ENCODE data around the gene MAPKAPK3.

Gene MAPKAPK3

DNA sequence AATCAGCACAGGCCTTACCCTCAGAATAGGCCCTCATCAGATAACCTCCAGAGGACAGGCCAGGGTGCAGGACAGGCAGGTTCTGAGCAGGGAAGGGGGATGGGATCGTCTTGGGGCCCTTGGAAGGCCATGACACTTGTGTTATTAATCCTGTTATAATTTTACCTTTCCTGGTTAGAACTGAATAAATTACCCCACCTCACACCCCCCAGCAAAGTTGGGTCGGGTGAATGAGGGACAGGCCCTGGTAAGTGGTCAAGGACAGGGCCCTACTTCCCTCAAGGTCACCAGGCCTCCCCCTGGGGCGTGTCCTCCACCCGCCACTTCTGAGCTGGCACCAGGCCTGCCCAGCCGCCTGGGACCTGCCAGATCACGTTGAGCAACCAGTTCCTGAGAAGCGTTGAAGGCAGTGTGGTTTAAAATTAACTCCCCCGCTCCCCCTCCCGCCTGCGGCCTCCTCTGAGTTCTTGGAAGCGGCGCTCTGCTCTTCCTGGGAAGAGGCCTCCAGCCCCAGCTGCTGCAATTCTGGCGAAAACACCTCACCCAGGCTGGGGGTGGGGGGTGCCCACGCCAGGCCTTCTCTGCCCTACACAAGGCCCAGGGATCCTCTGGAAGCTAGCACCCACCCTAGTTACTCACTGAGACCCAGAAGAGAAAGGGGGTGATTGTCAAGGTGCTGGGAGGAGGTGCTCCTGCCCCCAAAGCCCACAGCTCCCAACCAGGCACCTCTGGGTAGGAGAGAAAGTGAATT is 15.9 kb upstream of the MAPKAPK3 start:
- DNase-seq (ENCODE audit: low spot score), result no peak
- TF ChIP-seq, protein P1, sequence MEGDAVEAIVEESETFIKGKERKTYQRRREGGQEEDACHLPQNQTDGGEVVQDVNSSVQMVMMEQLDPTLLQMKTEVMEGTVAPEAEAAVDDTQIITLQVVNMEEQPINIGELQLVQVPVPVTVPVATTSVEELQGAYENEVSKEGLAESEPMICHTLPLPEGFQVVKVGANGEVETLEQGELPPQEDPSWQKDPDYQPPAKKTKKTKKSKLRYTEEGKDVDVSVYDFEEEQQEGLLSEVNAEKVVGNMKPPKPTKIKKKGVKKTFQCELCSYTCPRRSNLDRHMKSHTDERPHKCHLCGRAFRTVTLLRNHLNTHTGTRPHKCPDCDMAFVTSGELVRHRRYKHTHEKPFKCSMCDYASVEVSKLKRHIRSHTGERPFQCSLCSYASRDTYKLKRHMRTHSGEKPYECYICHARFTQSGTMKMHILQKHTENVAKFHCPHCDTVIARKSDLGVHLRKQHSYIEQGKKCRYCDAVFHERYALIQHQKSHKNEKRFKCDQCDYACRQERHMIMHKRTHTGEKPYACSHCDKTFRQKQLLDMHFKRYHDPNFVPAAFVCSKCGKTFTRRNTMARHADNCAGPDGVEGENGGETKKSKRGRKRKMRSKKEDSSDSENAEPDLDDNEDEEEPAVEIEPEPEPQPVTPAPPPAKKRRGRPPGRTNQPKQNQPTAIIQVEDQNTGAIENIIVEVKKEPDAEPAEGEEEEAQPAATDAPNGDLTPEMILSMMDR (IDR thresholded peaks at IDR 0.05; ENCODE audit: extremely low read depth, missing control alignments), result no peak

DNA sequence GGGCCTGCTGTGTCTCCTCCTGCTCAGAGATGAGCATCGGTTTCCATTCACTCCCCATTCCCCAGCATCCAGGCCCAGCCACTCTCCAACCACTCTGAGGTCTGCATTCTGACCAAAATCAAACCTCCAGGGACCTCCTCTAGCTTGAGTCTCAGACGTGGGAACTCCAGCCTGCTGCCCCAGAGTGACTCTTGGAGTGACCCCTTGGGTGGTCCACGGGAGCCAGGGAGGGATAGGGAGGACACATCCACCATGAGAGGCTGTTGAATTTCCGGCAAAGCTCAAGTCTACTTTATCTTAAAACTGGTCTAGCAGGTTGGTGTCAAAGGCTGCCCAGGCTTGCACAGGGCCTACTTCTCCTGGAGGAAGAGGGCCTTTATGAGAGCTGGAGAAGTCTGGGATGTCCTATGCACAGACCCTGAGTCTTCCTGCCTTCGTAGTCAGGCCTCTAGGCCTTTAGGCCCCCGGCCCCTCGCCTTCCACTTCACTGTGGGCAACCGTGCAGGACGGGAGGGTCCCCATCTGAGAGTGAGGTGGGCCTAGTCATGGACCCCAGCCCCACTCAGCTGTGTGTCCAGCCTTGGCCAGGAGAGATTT is 14.3 kb upstream of the MAPKAPK3 start:
- TF ChIP-seq, protein P1 (IDR thresholded peaks at IDR 0.05; ENCODE audit: extremely low read depth, missing control alignments), result no peak
- DNase-seq (ENCODE audit: low spot score), result no peak

DNA sequence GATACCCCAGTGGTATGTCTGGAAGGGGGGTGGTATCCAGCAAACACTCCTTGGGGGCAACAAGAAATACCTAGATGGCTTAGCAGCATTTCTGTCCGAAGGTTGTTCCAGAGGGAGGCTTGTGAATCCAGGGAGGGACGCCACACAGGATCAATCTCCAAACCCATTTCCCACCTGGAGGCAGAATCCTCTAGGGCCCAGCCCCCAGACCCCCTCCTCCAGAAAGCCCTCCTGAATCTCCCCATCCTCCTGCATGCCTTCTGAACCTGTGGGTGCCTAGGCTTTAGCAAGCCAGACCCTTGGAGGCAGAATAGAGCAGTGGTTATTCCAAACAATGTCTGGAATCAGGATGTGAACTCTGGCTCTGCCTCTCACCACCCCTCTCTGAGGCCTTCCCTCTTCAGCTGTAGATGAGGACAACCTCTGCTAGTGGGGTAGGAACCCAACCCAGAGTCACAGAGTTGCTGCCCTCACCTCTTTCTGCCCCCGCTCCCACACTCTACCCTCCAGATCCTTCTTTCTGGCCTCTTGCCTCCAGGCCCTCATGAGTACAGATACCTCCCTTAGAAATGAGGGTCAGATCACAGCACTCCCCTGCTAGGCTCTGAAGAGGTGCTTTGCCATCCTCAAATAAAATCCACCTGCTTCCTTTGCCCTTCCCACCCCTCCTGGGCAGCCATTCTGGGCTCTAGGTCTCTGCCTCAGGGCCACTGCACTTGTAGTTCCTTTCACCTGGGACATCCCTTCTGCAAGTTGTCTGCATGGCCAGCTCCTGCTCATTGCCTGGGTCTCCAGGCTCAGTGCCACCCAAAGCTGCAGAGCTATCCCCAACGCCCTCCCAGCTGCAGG is 13.5 kb upstream of the MAPKAPK3 start:
- TF ChIP-seq, protein P1 (IDR thresholded peaks at IDR 0.05; ENCODE audit: extremely low read depth, missing control alignments), result no peak
- no peak for DNase-seq (ENCODE audit: low spot score)

DNA sequence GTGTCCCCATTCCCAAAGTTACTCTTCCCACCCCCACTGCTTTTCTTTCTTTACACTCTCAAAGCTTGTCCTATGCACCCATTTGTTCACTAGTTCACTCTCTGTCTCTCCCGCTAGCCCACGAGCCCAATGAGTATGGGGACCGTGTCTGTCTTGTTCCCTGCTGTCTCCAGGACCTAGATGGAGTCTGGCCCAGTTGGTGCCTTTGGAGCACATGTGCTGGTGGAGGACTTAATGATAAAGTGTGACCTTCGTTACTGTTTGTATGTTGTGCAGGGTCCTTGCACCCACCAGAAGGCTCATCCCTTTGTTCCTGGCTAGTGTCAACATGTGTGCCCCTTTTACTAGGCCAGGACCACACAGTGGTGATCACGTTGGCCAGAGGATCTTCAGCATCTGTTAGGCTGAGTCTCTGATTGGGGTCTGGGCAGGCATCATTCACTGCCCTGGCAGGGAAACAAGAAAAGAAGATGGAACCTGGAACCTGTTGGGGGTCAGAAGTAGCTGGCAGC is 12.8 kb upstream of the MAPKAPK3 start:
- no peak for DNase-seq (ENCODE audit: low spot score)
- TF ChIP-seq, protein P1 (IDR thresholded peaks at IDR 0.05; ENCODE audit: extremely low read depth, missing control alignments), result no peak

DNA sequence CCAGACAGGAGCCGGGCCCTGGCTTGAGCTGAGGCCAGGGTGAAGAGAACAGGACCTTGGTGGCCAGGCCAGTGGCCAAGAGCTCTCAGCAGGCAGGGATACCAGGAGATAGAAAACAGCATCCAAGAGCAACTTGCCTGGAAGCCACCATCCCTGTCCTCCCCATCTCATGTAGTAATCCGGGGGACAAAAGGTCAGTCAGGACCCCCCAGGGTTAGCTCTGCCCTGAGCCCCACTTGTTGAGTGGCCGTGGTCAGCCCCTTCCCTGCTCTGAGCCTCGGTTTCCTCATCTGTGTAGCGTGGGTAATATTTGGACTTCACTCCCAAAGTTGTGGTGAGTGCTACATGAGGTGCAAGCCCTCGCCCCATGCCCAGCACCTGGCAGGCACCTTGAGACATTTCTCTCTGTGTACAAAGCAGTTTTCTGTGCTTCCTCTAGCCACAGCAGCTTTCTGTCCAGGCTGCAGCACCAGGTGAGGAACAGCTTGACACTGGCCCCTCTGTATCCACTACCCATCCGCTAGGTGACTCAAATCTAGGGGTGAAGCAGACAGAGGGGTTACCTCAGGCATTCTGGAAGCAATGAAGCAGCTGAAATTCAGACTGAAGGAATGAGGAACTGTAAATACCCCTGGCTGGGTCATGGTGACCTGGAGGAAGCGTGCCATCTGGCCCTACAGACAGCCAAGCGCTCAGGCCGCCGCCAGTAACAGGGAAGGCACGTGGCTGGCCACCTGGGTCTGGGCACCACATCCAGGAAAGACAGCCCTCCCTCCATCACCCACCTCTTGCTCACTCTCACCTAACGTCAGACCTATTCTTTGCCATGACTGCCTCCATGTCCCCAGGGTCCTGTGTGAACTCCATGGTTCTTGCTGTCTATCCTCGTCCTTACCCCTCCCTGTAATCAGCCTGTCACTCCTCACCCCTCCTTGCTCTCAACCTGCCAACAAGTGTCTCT is 12.0 kb upstream of the MAPKAPK3 start:
- TF ChIP-seq, protein P1 (IDR thresholded peaks at IDR 0.05; ENCODE audit: extremely low read depth, missing control alignments), result no peak
- DNase-seq (ENCODE audit: low spot score), result no peak

DNA sequence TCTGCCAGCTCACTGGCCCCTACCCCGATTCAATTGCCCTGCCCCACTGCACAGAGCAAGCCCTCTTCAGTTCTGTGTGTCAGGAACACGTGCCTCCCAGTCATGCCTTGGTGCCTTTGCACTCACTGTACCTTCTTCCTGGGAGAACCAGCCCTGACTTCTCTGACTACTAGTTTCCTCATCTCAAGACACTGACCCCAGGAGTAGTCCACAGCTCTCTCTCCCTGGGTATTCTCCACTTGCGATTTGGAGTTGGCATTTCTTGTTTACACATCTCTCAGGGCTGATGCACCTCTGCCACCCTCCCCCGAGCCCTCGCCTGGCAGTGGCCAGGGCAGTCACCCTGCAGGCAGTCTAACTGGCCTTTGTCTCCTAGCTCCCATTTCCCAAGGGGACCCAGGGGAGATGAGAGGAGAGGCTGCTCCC is 11.0 kb upstream of the MAPKAPK3 start:
- TF ChIP-seq, protein P1 (IDR thresholded peaks at IDR 0.05; ENCODE audit: extremely low read depth, missing control alignments), result no peak
- no peak for DNase-seq (ENCODE audit: low spot score)
